Hepatocyte (in vitro differentiated cells): Measurements from ENCODE around the gene CEP152. TPM values are rescaled to one million over a fixed set of nuclear protein-coding genes. Genes with fewer than 3 reads are reported as not detected.
A peak's percentile ranks its signal among the peaks of the same experiment; 100 is the strongest.

ENCODE experiments used
- DNase-seq: peaks from one replicate; pipeline ENCODE4 v3.0.0-alpha.2; 2016; ENCODE audit warnings: low spot score
- H2AFZ ChIP-seq: fragments of 200-600 bp; sonication (generic); 2 replicates; pipeline ENCODE4 v1.6.0; 2016; ENCODE audit warnings: antibody characterized with exemption, mild to moderate bottlenecking
- H3K27ac ChIP-seq: fragments of 200-600 bp; sonication (generic); 2 replicates; pipeline ENCODE4 v1.5.1; 2016; ENCODE audit warnings: mild to moderate bottlenecking
- H3K27me3 ChIP-seq: fragments of 200-600 bp; sonication (generic); 2 replicates; pipeline ENCODE4 v1.6.1; 2016
- H3K36me3 ChIP-seq: fragments of 200-600 bp; sonication (generic); replicated peaks from 2 replicates; pipeline ENCODE4 v1.5.1; 2016; ENCODE audit warnings: low read depth; ENCODE audit not compliant: insufficient read depth
- H3K4me1 ChIP-seq: fragments of 200-600 bp; sonication (generic); 2 replicates; pipeline ENCODE4 v1.5.1; 2016; ENCODE audit warnings: mild to moderate bottlenecking, moderate library complexity; ENCODE audit not compliant: insufficient read depth
- H3K4me2 ChIP-seq: fragments of 200-600 bp; sonication (generic); 2 replicates; pipeline ENCODE4 v1.6.0; 2016
- H3K4me3 ChIP-seq: fragments of 200-600 bp; sonication (generic); 2 replicates; pipeline ENCODE4 v1.5.1; 2016; ENCODE audit warnings: mild to moderate bottlenecking
- H3K79me2 ChIP-seq: fragments of 200-600 bp; sonication (generic); 2 replicates; pipeline ENCODE4 v1.6.0; 2017; ENCODE audit warnings: mild to moderate bottlenecking
- H3K9me2 ChIP-seq: fragments of 200-600 bp; sonication (generic); replicated peaks from 2 replicates; pipeline ENCODE4 v1.6.0; 2017; ENCODE audit warnings: mild to moderate bottlenecking; ENCODE audit not compliant: insufficient read depth
- H3K9me3 ChIP-seq: fragments of 200-600 bp; sonication (generic); 2 replicates; pipeline ENCODE4 v1.5.1; 2016; ENCODE audit warnings: low read depth, mild to moderate bottlenecking
- H4K20me1 ChIP-seq: fragments of 200-600 bp; sonication (generic); 2 replicates; pipeline ENCODE4 v1.6.0; 2016; ENCODE audit warnings: mild to moderate bottlenecking; ENCODE audit not compliant: insufficient read depth, poor library complexity, severe bottlenecking
- EZH2 ChIP-seq: fragments of 200-600 bp; sonication (generic); IDR thresholded peaks from 2 replicates; pipeline ENCODE4 v1.6.1; 2016; ENCODE audit warnings: antibody characterized with exemption, mild to moderate bottlenecking, borderline replicate concordance
- EZH2phosphoT487 ChIP-seq: fragments of 200-600 bp; sonication (generic); IDR thresholded peaks from one replicate; pipeline ENCODE4 v1.6.1; 2018; ENCODE audit warnings: antibody characterized with exemption, mild to moderate bottlenecking, low read depth, moderate library complexity; ENCODE audit not compliant: unreplicated experiment, severe bottlenecking
- WGBS: methylation state at CpG from one replicate; pipeline ENCODE4 v1.1.6; 2016; ENCODE audit warnings: low lambda C conversion rate; ENCODE audit errors: missing lambda C conversion rate; 5-methylcytosine and 5-hydroxymethylcytosine counted together
- polyA plus RNA-seq: library from polyadenylated mRNA; unstranded; fragments of >200 nt; fragmentation: Nextera tagmentation; extraction: Ambion mirVana; gene quantifications from 2 replicates; pipeline ENCODE4 v1.2.1, GENCODE V29; 2016
- total RNA-seq: library from RNA; depleted of rRNA; stranded (reverse); fragments of >200 nt; gene quantifications from 2 replicates; pipeline ENCODE4 v1.2.3, GENCODE V29; 2014
- TF ChIP-seq, protein P1 (sequence below): fragments of 200-600 bp; sonication (generic); IDR thresholded peaks from 2 replicates; pipeline ENCODE4 v1.5.1; 2016; ENCODE audit warnings: antibody characterized with exemption, mild to moderate bottlenecking; ENCODE audit not compliant: poor library complexity

Gene CEP152
- total and polyA plus RNA-seq, 2 experiments from 2014 or later: 4.7 to 6.3 TPM

DNA sequence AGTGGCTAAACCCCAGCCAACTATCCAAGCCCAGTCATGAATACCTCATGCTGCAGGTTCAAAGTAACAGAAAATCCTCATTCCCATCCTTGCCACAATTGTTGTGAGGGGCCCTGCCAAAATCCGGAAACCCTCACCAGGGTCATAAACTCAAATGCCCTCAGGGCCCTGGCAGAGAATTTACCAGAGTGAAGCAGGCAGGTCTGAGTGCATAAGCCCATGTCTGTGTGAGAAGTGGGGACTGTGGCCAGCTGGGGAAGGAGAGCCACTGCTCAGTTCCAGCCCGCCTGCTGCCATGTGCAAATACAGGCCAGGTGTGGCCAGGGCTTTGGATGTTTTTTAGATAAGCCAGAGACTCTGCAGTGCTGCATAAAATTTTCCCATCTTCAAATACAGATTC, 7.0 kb downstream of the CEP152 start:
- 83% methylated on average over 2 of the region's 2 CpGs for WGBS
- H3K9me3 ChIP-seq: no peaks in the 10 kb centered on the region
- DNase-seq: no peak
- peaks cover 2% of the 10 kb centered on the region for H3K79me2 ChIP-seq
- no peak overlapping the region for H3K27ac ChIP-seq
- no peak overlapping the region for H3K4me2 ChIP-seq
- TF ChIP-seq, protein P1, sequence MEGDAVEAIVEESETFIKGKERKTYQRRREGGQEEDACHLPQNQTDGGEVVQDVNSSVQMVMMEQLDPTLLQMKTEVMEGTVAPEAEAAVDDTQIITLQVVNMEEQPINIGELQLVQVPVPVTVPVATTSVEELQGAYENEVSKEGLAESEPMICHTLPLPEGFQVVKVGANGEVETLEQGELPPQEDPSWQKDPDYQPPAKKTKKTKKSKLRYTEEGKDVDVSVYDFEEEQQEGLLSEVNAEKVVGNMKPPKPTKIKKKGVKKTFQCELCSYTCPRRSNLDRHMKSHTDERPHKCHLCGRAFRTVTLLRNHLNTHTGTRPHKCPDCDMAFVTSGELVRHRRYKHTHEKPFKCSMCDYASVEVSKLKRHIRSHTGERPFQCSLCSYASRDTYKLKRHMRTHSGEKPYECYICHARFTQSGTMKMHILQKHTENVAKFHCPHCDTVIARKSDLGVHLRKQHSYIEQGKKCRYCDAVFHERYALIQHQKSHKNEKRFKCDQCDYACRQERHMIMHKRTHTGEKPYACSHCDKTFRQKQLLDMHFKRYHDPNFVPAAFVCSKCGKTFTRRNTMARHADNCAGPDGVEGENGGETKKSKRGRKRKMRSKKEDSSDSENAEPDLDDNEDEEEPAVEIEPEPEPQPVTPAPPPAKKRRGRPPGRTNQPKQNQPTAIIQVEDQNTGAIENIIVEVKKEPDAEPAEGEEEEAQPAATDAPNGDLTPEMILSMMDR: no peak
- TF ChIP-seq EZH2: no peak
- no peak for TF ChIP-seq EZH2phosphoT487
- no peaks in the 10 kb centered on the region for H4K20me1 ChIP-seq
- no peaks in the 10 kb centered on the region for H3K4me1 ChIP-seq
- no peaks in the 10 kb centered on the region for H3K36me3 ChIP-seq
- H3K9me2 ChIP-seq: no peaks in the 10 kb centered on the region
- H2AFZ ChIP-seq: no peak overlapping the region
- no peaks in the 10 kb centered on the region for H3K27me3 ChIP-seq
- no peak overlapping the region for H3K4me3 ChIP-seq

DNA sequence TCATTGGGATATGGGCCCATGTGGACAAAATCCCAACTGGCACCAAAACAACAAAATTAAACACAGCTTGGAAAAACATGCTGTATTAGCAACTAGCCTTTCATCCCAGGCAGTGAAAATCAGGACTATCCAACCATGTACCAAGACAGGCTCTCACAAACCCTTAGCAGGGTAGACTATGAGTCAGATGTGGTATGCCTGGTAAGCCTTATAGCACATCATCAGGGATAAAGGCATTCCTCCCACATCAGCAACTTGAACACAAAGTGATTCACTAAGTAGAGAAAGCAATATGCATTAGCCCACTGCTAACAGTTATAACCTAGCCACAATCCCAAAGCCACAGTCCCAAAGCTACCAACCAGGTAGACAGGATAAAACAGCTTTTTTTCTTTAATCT, 8.0 kb downstream of the CEP152 start:
- DNase-seq: peak; percentile 21
- H3K4me1 ChIP-seq: no peaks in the 10 kb centered on the region
- no peak overlapping the region for H2AFZ ChIP-seq
- TF ChIP-seq, protein P1: no peak
- TF ChIP-seq EZH2 (no peak), EZH2phosphoT487 (no peak)
- H3K4me3 ChIP-seq: no peak overlapping the region
- H3K27ac ChIP-seq: no peak overlapping the region
- H4K20me1 ChIP-seq: no peaks in the 10 kb centered on the region
- no peaks in the 10 kb centered on the region for H3K79me2 ChIP-seq
- no peaks in the 10 kb centered on the region for H3K9me2 ChIP-seq
- no peak overlapping the region for H3K4me2 ChIP-seq
- H3K27me3 ChIP-seq: no peaks in the 10 kb centered on the region
- no peaks in the 10 kb centered on the region for H3K9me3 ChIP-seq
- no peaks in the 10 kb centered on the region for H3K36me3 ChIP-seq

DNA sequence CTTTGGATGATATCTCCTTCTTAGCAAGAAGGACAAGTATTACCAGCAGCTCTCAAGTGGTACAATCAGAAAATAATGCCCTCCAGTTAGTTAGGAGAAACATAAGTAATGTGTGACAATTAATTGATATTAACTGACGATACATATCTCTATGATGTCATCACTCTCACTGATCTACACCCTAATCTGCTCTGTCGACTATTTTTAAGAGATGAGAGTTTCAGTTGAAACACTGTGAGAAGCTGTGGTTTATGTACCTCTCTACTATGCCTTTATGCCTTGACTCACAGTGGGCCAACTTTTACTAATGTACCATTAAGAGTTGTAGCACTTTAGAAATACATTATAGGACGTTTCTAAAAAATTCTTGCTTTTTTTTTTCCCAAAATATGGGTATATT, 8.6 kb downstream of the CEP152 start:
- no peaks in the 10 kb centered on the region for H3K36me3 ChIP-seq
- H3K9me2 ChIP-seq: no peaks in the 10 kb centered on the region
- H3K27me3 ChIP-seq: no peaks in the 10 kb centered on the region
- no peak for DNase-seq
- H2AFZ ChIP-seq: no peak overlapping the region
- TF ChIP-seq EZH2phosphoT487: no peak
- no peak for TF ChIP-seq EZH2
- H3K4me1 ChIP-seq: no peaks in the 10 kb centered on the region
- WGBS: 96% methylated on average over 3 of the region's 3 CpGs
- no peak overlapping the region for H3K4me2 ChIP-seq
- no peaks in the 10 kb centered on the region for H3K79me2 ChIP-seq
- no peaks in the 10 kb centered on the region for H4K20me1 ChIP-seq
- H3K4me3 ChIP-seq: no peak overlapping the region
- H3K9me3 ChIP-seq: no peaks in the 10 kb centered on the region
- no peak overlapping the region for H3K27ac ChIP-seq

DNA sequence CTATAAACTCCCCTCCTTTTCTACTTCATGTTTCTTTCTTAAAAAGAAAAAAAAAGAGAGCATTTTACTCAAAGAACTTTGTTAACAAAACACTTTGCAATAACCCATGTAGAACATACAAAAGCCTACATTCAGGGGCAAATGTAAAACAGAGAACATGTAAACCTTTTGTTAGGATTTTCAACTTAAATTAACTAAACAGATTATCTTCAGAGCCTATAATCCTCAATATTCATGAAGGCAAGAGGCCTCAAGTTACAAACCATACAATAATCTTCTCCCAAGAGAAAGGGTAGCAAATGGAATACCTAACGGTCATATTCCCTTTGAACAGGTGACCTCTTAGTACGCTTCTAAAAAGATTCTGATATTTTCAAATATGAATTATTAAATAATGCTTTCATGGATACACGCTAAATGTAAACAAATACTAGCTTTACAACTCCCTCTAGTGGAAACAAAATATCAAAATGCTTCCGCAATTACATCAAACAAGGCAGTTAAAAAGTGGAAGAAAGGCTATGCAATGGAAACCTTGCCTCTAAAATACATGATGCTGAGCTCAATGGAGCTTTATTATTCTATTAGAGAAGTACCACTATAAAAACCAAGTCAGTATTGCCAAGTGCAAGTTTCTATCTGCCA, 9.9 kb downstream of the CEP152 start:
- Histone ChIP-seq H2AFZ (no peak overlapping the region), H3K27ac (no peak overlapping the region), H3K4me2 (no peak overlapping the region), H4K20me1 (no peaks in the 10 kb centered on the region), H3K4me3 (no peak overlapping the region), H3K36me3 (no peaks in the 10 kb centered on the region), H3K4me1 (no peaks in the 10 kb centered on the region), H3K79me2 (no peaks in the 10 kb centered on the region), H3K9me2 (no peaks in the 10 kb centered on the region), H3K27me3 (no peaks in the 10 kb centered on the region), H3K9me3 (no peaks in the 10 kb centered on the region)
- DNase-seq: peak; percentile 28
- 74% methylated on average over 4 of the region's 4 CpGs for WGBS
- TF ChIP-seq EZH2 (no peak), EZH2phosphoT487 (no peak)
- TF ChIP-seq, protein P1: peak; percentile 57
